Heart left ventricle (tissue), 16 donors: Measurements from ENCODE around the gene TMC6. TPM values are rescaled to one million over a fixed set of nuclear protein-coding genes. Genes with fewer than 3 reads are reported as not detected.

Source experiments
- ATAC-seq, 4 donors: fragments of 200-7000 bp; cut with Tn5 transposase; one replicate each; pipeline ENCODE4 v1.9.1; 2020 to 2022; ENCODE audit warnings: moderate library complexity in 4 of 4, mild to moderate bottlenecking in 3 of 4, moderate number of reproducible peaks in 1 of 4
- DNase-seq, 5 donors: peaks; one replicate each; pipeline ENCODE4 v3.0.0-alpha.2; 2020
- H3K27ac ChIP-seq, 12 donors: fragments of 200-600 bp; sonication (generic) in 4 of 12; one replicate each; pipeline versions ENCODE4 v1.5.0 to v1.8.0; 2016 to 2022; ENCODE audit warnings: mild to moderate bottlenecking in 2 of 12
- H3K27me3 ChIP-seq, 9 donors: fragments of 200-600 bp; sonication (generic) in 2 of 9; one replicate each; pipeline versions ENCODE4 v1.5.1 to v1.8.0; 2016 to 2022; ENCODE audit warnings: mild to moderate bottlenecking in 3 of 9
- H3K36me3 ChIP-seq, 9 donors: fragments of 200-600 bp; sonication (generic) in 2 of 9; one replicate each; pipeline versions ENCODE4 v1.5.0 to v1.8.0; 2018 to 2022; ENCODE audit warnings: mild to moderate bottlenecking in 2 of 9
- H3K4me1 ChIP-seq, 12 donors: fragments of 200-600 bp; sonication (generic) in 4 of 12; one replicate each; pipeline versions ENCODE4 v1.5.0 to v1.8.0; 2016 to 2022; ENCODE audit warnings: mild to moderate bottlenecking in 3 of 12
- H3K4me3 ChIP-seq, 12 donors: fragments of 200-600 bp; sonication (generic) in 4 of 12; one replicate each; pipeline versions ENCODE4 v1.5.0 to v1.8.0; 2017 to 2022; ENCODE audit warnings: mild to moderate bottlenecking in 9 of 12, moderate library complexity in 4 of 12
- H3K9me3 ChIP-seq, 12 donors: fragments of 200-600 bp; sonication (generic) in 4 of 12; one replicate each; pipeline versions ENCODE4 v1.5.0 to v1.8.0; 2016 to 2022; ENCODE audit warnings: mild to moderate bottlenecking in 1 of 12
- POLR2A ChIP-seq, 2 donors: fragments of 450-650 bp; IDR thresholded peaks; one replicate each; pipeline ENCODE4 v1.6.1; 2017; ENCODE audit warnings: antibody characterized with exemption in 2 of 2, mild to moderate bottlenecking in 2 of 2, moderate library complexity in 2 of 2
- WGBS, 4 donors: extraction: QIAGEN DNeasy Blood & Tissue Kit in 2 of 4; methylation state at CpG; one replicate each; pipeline versions ENCODE4 v1.1.5 to v1.1.7; 2013 to 2018; 5-methylcytosine and 5-hydroxymethylcytosine counted together
- intact Hi-C, 10 donors: fragments of 100-400 bp; cut with DNase I; formaldehyde crosslinking; loops; one replicate each; pipeline versions ENCODE4 v1.11.1 to v1.14.2; 2022
- polyA plus RNA-seq, 2 donors: library from polyadenylated mRNA; stranded (reverse); fragments of 200-250 nt; gene quantifications; one replicate each; pipeline ENCODE4 v1.2.3, GENCODE V29; 2013
- total RNA-seq, 9 donors: library from RNA; depleted of rRNA in 2 of 9; stranded (reverse); fragments of >200 nt in 2 of 9; fragmentation: NEBNext Ultra II Directional in 3 of 9; extraction: Animal tissue kit (Norgen Biotek cat#: 25700) in 3 of 9; gene quantifications; one replicate each; pipeline versions ENCODE4 v1.1.0 to v1.2.4, GENCODE V29; 2016 to 2023
- TF ChIP-seq, protein P1 (sequence below), 12 donors: fragments of 200-600 bp; sonication (generic) in 4 of 12; IDR thresholded peaks; one replicate each; pipeline versions ENCODE4 v1.5.0 to v1.8.0; 2018 to 2022; ENCODE audit warnings: antibody characterized with exemption in 12 of 12, mild to moderate bottlenecking in 5 of 12
- donor health status: ischemic (EF 13 %, LVEDD 7.1; RV severe dilation, severe dysfunction).
- donor health status: healthy with polysubstance abuse.
- donor health status: DM: no; HTN: yes; CAD: no.
- donor health status: DM: no; HTN: no; CAD: no.
- donor health status: ischemic (EF 25% LVEDD 6.9; RV normal size, moderate dysfunction).
- donor health status: ischemic (EF 25% LVEDD 5.7; RV mildly dilated, moderate dysfunction).
- donor health status: healthy.
- donor health status: DM: yes; HTN: yes; CAD: no.
- donor health status: ischemic (EF 35%, LVEDD 5.7; RV mildly dilated, moderate dysfunction).
- donor health status: nonischemic (EF 11% LVEDD 7.7; RV severe dilation, severe dysfunction).
- donor health status: DM: yes; HTN: yes; CAD: no.
- donor health status: PGD.
- donor health status: ischemic (EF 29% LVEDD 5.4; RV normal size, mild dysfunction).
- donor health status: nonischemic (EF 23%, LVEDD 6.1; RV moderate dilation, normal function).

The TMC6 gene
- total and polyA plus RNA-seq, 11 donors: 31.2 to 139 (median 69.9) TPM

GRCh38 chr17:78132084-78132676, 3.6 kb upstream of the TMC6 start:
- Histone ChIP-seq H3K4me3 (peak overlapping the region in 10 of 12 donors; percentile 16 to 87 (median 36)), H3K9me3 (no peaks in the 10 kb centered on the region), H3K27ac (peak overlapping the region in 1 of 12 donors; percentile 98), H3K36me3 (peaks cover 0 to 25% (median 0%) of the 10 kb centered on the region in 9 donors), H3K27me3 (peaks cover 0 to 4% (median 0%) of the 10 kb centered on the region in 9 donors), H3K4me1 (peaks cover 0 to 78% (median 36%) of the 10 kb centered on the region in 12 donors)
- peak in 2 of 5 donors; percentile 25 to 59 for DNase-seq
- ATAC-seq: no peak
- WGBS, 4 donors: 37 to 57% (median 51%) methylated on average over 8 to 38 of the region's 38 CpGs
- TF ChIP-seq, protein P1, sequence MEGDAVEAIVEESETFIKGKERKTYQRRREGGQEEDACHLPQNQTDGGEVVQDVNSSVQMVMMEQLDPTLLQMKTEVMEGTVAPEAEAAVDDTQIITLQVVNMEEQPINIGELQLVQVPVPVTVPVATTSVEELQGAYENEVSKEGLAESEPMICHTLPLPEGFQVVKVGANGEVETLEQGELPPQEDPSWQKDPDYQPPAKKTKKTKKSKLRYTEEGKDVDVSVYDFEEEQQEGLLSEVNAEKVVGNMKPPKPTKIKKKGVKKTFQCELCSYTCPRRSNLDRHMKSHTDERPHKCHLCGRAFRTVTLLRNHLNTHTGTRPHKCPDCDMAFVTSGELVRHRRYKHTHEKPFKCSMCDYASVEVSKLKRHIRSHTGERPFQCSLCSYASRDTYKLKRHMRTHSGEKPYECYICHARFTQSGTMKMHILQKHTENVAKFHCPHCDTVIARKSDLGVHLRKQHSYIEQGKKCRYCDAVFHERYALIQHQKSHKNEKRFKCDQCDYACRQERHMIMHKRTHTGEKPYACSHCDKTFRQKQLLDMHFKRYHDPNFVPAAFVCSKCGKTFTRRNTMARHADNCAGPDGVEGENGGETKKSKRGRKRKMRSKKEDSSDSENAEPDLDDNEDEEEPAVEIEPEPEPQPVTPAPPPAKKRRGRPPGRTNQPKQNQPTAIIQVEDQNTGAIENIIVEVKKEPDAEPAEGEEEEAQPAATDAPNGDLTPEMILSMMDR (IDR thresholded peaks at IDR 0.05): no peak
- no peak for TF ChIP-seq POLR2A (IDR thresholded peaks at IDR 0.05)
- intact Hi-C loops: no loop called here

DNA sequence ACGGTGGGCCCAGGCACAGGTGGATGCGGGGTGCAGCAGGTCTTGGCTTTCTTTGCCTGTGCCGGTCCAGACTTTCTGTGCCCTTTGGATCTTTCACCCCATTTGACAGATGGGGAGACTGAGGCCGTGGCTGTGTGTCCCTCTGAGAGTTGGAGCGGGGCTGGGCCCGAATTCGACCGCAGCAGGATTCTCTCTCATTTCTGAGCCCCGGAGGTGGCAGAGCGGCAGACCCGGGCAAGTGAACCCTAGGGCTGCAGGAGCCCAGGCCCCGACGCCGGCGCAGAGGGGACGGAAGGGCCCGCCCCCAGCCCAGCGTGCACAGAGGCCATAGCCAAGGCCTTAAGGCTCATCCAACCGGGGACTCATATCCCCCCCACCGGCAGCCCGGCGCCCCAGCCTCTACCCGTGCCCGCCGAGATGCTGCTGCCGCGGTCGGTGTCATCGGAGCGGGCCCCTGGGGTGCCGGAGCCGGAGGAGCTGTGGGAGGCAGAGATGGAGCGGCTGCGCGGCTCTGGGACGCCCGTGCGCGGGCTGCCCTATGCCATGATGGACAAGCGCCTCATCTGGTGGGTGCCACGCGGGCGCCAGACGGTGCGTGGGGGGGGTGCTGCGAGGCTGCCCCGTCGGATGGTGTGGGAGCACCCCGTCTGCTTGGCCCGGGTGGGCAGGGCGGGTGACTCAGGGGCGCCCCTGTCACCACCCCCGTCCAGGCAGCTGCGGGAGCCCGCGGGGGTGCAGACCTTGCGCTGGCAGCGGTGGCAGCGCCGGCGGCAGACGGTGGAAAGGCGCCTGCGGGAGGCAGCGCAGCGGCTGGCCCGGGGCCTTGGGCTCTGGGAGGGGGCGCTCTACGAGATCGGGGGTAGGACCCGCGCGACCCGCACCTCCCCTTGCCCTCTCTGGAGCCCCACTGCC, 2.9 kb upstream of the TMC6 start:
- H3K27ac ChIP-seq: peak overlapping the region in 4 of 12 donors; percentile 23 to 98 (median 98)
- 26 to 51% (median 43%) methylated on average over 26 to 74 of the region's 74 CpGs for WGBS, 4 donors
- peak overlapping the region in 10 of 12 donors; percentile 16 to 87 (median 36) for H3K4me3 ChIP-seq
- ATAC-seq: no peak
- TF ChIP-seq, protein P1 (IDR thresholded peaks at IDR 0.05): no peak
- TF ChIP-seq POLR2A (IDR thresholded peaks at IDR 0.05): no peak
- intact Hi-C loops: no loop called here
- peaks cover 0 to 29% (median 0%) of the 10 kb centered on the region in 9 donors for H3K36me3 ChIP-seq
- peaks cover 5 to 78% (median 44%) of the 10 kb centered on the region in 12 donors for H3K4me1 ChIP-seq
- no peaks in the 10 kb centered on the region for H3K9me3 ChIP-seq
- peak in 2 of 5 donors; percentile 31 to 66 for DNase-seq
- peaks cover 0 to 4% (median 0%) of the 10 kb centered on the region in 9 donors for H3K27me3 ChIP-seq

DNA sequence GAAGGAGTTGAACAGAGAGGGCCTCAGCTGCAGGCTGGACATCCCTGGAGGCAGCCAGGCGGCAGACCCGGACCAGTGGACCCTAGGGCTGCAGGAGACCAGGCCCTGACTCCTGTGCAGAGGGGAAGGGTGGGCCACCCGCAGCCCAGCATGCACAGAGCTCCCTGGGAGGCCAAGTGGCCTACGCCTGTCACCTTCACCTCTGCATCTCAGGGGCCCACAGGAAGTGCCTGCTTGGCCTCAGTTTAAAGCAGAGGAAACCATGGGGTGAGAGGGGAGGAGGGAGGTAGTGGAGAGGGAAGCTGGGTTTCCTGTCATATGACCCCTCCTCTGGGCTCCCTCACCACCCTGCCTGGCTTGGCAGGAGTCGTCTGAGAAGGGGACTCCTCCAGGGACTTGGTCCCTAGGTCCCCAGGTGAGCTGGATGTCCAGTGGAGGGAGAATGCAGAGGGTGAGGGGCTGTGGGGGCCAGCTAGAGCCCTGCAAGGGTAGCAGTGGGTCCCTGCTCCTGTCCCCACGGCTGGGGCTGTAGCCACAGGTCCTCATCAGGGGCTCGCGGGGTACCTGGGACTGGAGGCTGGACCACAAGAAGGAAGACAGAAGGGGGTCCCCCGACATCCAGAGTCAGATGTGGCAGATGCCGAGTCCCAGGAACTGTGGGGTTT, 2.0 kb upstream of the TMC6 start, which contains the start of gene TMC8:
Gene TMC8 (plus strand): TSS at position 335 of the 665 bp plus-strand sequence. CDS start 818 bp downstream, outside the sequence.
- peak within 1 kb of the TSS in 10 of 12 donors; percentile 16 to 87 (median 36) for H3K4me3 ChIP-seq

More for the DNA sequence above, 2.0 kb upstream of the TMC6 start, which contains the start of gene TMC8:
- peak in 2 of 5 donors; percentile 49 to 67 for DNase-seq
- peaks cover 0 to 4% (median 0%) of the 10 kb centered on the region in 9 donors for H3K27me3 ChIP-seq
- intact Hi-C loops: no loop called here
- H3K36me3 ChIP-seq: peaks cover 0 to 33% (median 0%) of the 10 kb centered on the region in 9 donors
- TF ChIP-seq, protein P1 (IDR thresholded peaks at IDR 0.05): no peak
- TF ChIP-seq POLR2A (IDR thresholded peaks at IDR 0.05): no peak
- ATAC-seq: peak in 1 of 4 donors; percentile 7
- no peaks in the 10 kb centered on the region for H3K9me3 ChIP-seq
- H3K4me1 ChIP-seq: peaks cover 12 to 85% (median 52%) of the 10 kb centered on the region in 12 donors
- whole genome bisulfite sequencing, 4 donors: 64 to 75% (median 65%) methylated on average over 10 of the region's 10 CpGs
- H3K27ac ChIP-seq: peak within 1 kb of the TSS in 9 of 12 donors; percentile 14 to 98 (median 92)
